Dedifferentiated amniotic fluid mesenchymal stem cell (primary cell): ENCODE measurements around the gene FBXO47.
"Not testable (repeated sequence)": the region's sequence is repeated elsewhere in the genome, so short reads cannot be mapped to it uniquely, and the experiment has no call there.

Experiments used
- DNase-seq: peaks from one replicate; pipeline ENCODE4 v3.0.0-alpha.2; 2016; ENCODE audit errors: extremely low spot score

Gene FBXO47

DNA sequence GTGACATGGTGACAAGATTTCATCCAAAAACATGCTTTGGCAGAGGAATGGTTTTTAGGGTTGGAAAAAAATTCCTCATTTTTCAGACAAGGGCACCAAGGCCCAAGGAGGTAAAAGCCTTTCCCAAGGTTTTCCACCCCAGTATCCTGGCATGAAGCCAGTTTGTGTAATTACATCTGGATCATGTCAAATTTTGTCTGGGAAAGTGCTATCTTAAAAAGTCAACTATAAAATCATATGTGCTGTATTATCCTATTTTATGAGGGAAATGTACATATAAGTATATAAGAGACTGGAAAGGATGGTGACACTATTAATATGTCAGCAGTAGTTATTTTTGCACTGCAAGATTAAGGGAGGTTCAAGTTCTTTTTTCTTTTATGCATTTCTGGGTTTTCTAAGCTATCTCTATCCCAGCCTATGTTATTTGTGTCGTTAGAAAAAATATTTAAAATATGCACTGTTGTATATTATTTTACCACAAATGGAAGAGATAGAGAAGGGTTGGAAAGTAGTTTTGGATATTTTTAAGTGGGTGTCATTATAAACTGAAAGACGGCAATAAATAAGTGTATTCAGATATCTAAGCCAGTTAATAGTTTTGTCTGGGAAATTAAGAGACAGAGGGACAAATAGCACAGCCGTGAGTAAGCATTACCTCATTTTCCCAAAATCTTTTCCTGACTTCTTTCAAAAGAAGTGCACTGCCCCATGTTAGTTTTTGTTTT, 13.5 kb upstream of the FBXO47 start:
- DNase-seq = peak; percentile 22

GRCh38 chr17:38978180-38978579, 11.0 kb upstream of the FBXO47 start:
- DNase-seq = no peak

DNA sequence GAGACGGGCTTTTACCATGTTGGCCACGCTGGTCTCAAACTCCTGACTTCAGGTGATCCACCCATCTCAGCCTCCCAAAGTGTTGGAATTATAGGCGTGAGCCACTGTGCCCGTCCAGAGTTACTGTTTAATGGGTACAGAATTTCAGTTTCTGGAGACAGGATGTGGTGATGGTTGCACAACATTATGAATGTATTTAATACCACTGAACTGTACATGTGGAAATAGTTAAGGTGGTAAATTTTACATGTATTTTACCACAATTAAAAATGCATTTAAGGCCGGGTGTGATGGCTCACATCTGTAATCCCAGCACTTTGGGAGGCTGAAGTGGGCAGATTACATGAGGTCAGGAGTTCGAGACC, 9.0 kb upstream of the FBXO47 start:
- not testable (repeated sequence) for DNase-seq

GRCh38 chr17:38970804-38971203, 3.6 kb upstream of the FBXO47 start:
- no peak for DNase-seq

GRCh38 chr17:38970128-38970527, 2.9 kb upstream of the FBXO47 start:
- DNase-seq = no peak

DNA sequence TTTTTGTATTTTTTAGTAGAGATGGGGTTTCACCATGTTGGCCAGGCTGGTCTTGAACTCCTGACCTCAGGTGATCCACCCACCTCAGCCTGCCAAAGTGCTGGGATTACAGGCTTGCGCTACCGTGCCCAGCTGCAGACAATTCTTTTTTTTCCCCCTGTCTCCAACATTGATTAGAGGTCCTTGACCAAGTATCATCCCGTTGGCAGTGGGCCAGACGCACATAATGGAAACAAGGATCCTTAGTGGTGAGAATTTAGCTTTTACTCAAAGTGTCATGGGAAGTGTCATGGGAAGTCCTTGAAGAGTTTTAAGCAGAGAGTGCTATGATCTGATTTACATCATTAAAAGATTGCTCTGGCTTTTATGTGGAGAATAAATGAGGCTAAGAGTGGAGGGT, 2.1 kb upstream of the FBXO47 start:
- no peak for DNase-seq

DNA sequence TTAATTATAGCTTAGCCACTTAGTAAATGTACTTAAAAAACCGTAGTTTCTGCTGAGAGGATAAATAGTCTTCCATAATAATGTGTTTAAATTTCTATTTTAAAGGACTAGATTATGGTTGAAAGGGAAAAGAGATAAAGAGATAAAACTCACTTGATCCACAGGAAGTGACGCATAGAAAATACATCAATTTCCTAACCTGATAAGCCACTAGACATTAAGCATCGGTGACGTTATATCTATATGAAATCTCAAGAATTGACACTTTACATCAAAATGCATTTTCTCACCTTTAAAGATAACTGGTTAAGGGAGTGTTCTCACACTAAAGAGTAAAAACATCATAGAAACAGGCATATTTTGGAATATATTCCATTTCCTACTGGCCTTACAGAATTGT, 5.8 kb downstream of the FBXO47 start:
- DNase-seq = no peak

- no peak for DNase-seq
These were observed 6.8 kb downstream of the FBXO47 start for GRCh38 chr17:38960402-38960801.

GRCh38 chr17:38959508-38959907, 7.7 kb downstream of the FBXO47 start:
- DNase-seq = no peak

DNA sequence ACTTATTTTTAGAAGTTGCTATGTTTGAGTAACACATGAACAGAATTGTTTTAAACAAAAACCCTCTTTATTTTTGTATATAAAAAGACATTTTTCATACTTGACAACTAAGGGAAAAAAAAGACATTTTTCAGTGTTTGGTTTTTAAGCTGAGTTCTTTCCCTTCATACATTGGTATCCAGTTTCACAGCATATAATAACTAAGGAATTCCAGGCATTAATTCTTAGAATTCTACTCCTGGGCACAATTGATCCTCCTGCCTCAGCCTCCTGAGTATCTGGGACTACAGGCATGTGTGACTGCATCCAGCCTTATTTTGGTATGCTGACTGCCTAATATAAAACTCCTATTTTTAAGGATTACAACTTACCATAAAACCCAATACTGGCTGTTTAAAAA, 8.4 kb downstream of the FBXO47 start:
- peak; percentile 85 for DNase-seq

GRCh38 chr17:38958326-38958725, 8.9 kb downstream of the FBXO47 start:
- peak; percentile 74 for DNase-seq

- DNase-seq = not testable (repeated sequence)
These were observed 13.4 kb downstream of the FBXO47 start for GRCh38 chr17:38953800-38954199.

DNA sequence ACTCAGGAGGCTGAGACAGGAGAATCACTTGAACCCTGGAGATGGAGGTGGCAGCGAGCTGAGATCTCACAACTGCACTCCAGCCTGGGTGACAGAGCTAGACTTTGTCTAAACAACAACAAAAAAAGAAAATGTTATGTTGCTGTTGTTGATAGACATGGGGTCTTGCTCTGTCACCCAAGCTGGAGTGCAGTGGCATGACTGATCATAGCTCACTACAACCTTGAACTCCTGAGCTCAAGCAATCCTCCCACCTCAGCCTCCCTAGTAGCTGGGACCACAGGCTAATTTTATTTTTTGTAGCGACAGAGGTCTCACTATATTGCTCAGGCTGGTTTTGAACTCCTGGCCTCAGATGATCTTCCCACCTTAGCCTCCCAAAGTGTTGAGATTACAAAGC, 20.0 kb downstream of the FBXO47 start:
- no peak for DNase-seq

- no peak for DNase-seq
These were observed 23.6 kb downstream of the FBXO47 start for GRCh38 chr17:38943607-38944006.

GRCh38 chr17:38942696-38943334, 24.4 kb downstream of the FBXO47 start:
- DNase-seq = no peak

DNA sequence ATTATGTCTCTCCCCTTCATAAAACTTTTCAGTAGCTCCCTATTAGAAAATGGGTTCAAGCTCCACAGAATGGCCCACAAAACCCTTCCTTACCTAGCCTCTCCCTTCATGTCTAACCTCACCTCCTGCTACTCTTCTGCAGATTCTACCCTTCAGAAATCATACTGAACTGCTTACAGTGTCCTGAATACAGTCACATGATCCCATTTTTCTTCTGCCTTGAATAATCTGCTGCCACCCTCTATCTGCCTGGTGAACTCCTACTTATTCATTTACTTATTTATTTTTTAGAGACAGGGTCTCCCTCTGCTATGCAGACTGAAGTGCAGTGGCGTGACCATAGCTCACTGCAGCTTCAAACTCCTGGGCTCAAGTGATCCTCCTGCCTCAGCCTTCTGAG, 26.8 kb downstream of the FBXO47 start:
- no peak for DNase-seq

DNA sequence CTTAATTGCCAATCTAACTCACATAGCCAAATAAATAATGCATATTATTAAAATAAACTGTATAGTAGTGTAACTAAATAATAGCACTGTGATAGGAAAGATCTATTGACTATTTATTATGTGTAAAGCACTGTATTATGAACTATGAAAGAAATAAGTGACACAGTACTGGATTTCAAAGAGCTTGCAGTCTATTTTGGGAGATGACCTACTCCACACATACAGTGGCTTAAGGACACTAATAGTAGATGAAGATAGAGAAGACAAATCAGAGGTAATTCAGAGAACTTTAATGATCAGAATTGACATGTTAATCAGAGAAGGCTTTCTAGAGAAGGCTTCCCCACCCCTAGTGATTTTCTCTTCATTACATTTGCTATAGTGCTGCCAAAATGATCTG, 27.2 kb downstream of the FBXO47 start:
- DNase-seq = no peak

DNA sequence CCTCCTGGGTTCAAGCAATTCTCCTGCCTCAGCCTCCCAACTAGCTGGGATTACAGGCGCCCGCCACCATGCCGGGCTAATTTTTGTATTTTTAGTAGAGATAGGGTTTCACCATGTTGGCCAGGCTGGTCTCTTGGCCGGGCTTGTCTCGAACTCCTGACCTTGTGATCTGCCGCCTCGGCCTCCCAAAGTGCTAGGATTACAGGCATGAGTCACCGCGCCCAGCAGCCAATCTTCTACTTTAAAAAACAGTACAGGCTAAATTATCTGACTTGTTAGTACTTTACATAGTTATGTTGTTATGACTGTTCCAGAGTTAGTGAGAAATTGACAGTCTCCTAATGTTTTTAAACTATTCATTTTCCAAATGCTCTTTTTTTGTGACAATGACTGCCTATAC, 33.2 kb downstream of the FBXO47 start:
- DNase-seq = not testable (repeated sequence)

- DNase-seq = not testable (repeated sequence)
These were observed 36.4 kb downstream of the FBXO47 start for GRCh38 chr17:38930782-38931181.

- DNase-seq = no peak
These were observed 40.7 kb downstream of the FBXO47 start for GRCh38 chr17:38926293-38927070.

- DNase-seq = no peak
These were observed 41.8 kb downstream of the FBXO47 start, which contains the start of gene LASP1NB for GRCh38 chr17:38925263-38925995. Gene LASP1NB, plus strand, starts transcription at chr17:38925614.
